Esophagus muscularis mucosa (tissue), 4 donors: ENCODE data around the gene DCTD. TPM values are rescaled to one million over a fixed set of nuclear protein-coding genes. Genes with fewer than 3 reads are reported as not detected.

Experiments
- DNase-seq: peaks from one replicate; pipeline ENCODE4 v3.0.0-alpha.2; 2017; ENCODE audit errors: extremely low spot score
- H3K27ac ChIP-seq, 4 donors: fragments of 200-600 bp; sonication (generic); replicated peaks in 1 of 4; 1 replicate in 3 of 4; 2 replicates in 1 of 4; pipeline ENCODE4 v1.5.1; 2016 to 2019; ENCODE audit warnings: mild to moderate bottlenecking in 1 of 4
- H3K27me3 ChIP-seq, 4 donors: fragments of 200-600 bp; sonication (generic); one replicate each; pipeline versions ENCODE4 v1.5.1 to v1.6.0; 2016 to 2019
- H3K36me3 ChIP-seq, 4 donors: fragments of 200-600 bp; sonication (generic); one replicate each; pipeline ENCODE4 v1.5.1; 2016 to 2019
- H3K4me1 ChIP-seq, 4 donors: fragments of 200-600 bp; sonication (generic); one replicate each; pipeline ENCODE4 v1.5.1; 2016 to 2019
- H3K4me3 ChIP-seq, 4 donors: fragments of 200-600 bp; sonication (generic); 1 replicate in 2 of 4; 2 replicates in 2 of 4; pipeline ENCODE4 v1.5.1; 2016 to 2019; ENCODE audit warnings: mild to moderate bottlenecking in 4 of 4, moderate library complexity in 1 of 4
- H3K9me3 ChIP-seq, 4 donors: fragments of 200-600 bp; sonication (generic); 1 replicate in 3 of 4; 2 replicates in 1 of 4; pipeline ENCODE4 v1.5.1; 2016 to 2019
- CTCF ChIP-seq, 3 experiments: fragments of 200-600 bp in 2 of 3; fragments of 450-650 bp in 1 of 3; sonication (generic) in 2 of 3; IDR thresholded peaks; one replicate each; pipeline ENCODE4 v1.5.1; 2017 to 2019; ENCODE audit warnings: antibody characterized with exemption in 3 of 3, mild to moderate bottlenecking in 2 of 3, moderate library complexity in 1 of 3
- EP300 ChIP-seq: sonication (generic); formaldehyde crosslinking; IDR thresholded peaks from one replicate; pipeline ENCODE4 v1.6.1; 2017; ENCODE audit warnings: antibody characterized with exemption
- POLR2A ChIP-seq: fragments of 450-650 bp; IDR thresholded peaks from one replicate; pipeline ENCODE4 v1.6.1; 2017; ENCODE audit warnings: antibody characterized with exemption, moderate library complexity, mild to moderate bottlenecking, low read depth
- POLR2AphosphoS5 ChIP-seq, 2 donors: sonication (generic); formaldehyde crosslinking; IDR thresholded peaks; one replicate each; pipeline ENCODE4 v1.6.1; 2017; ENCODE audit warnings: antibody characterized with exemption in 2 of 2
- WGBS: methylation state at CpG from one replicate; pipeline ENCODE4 v1.1.5; 2018; 5-methylcytosine and 5-hydroxymethylcytosine counted together
- intact Hi-C: fragments of 100-400 bp; cut with DNase I; formaldehyde crosslinking; loops from one replicate; pipeline ENCODE4 v1.15.1; 2023
- total RNA-seq, 4 donors: library from RNA; depleted of rRNA; stranded (reverse); fragments of >200 nt; gene quantifications; one replicate each; pipeline versions ENCODE4 v1.1.0 to v1.2.1, GENCODE V29; 2016

Gene DCTD
- total RNA-seq, 4 donors from 2014 or later, result 33.6 to 55.3 (median 48.7) TPM

- 97% methylated on average over 9 of the region's 9 CpGs for WGBS
- Histone ChIP-seq H3K27me3 (no peaks in the 10 kb centered on the region), H3K4me3 (no peak overlapping the region), H3K9me3 (peaks cover 0 to 7% (median 2%) of the 10 kb centered on the region in 4 donors), H3K27ac (no peak overlapping the region), H3K4me1 (peaks cover 4 to 15% (median 13%) of the 10 kb centered on the region in 4 donors), H3K36me3 (peaks cover 19 to 66% (median 42%) of the 10 kb centered on the region in 4 donors)
- no peak for DNase-seq
- intact Hi-C loops, result no loop called here
- TF ChIP-seq CTCF (IDR thresholded peaks at IDR 0.05) (no peak), POLR2A (no peak), POLR2AphosphoS5 (IDR thresholded peaks at IDR 0.05) (no peak), EP300 (no peak)
Observed at GRCh38 chr4:182886768-182887167, 30.4 kb downstream of the DCTD start.

GRCh38 chr4:182886205-182886604 is 31.0 kb downstream of the DCTD start:
- Histone ChIP-seq H3K27me3 (no peaks in the 10 kb centered on the region), H3K9me3 (peaks cover 0 to 7% (median 2%) of the 10 kb centered on the region in 4 donors), H3K4me1 (peaks cover 4 to 15% (median 14%) of the 10 kb centered on the region in 4 donors), H3K4me3 (no peak overlapping the region), H3K27ac (no peak overlapping the region), H3K36me3 (peaks cover 15 to 63% (median 39%) of the 10 kb centered on the region in 4 donors)
- DNase-seq, result no peak
- whole genome bisulfite sequencing, result 79% methylated on average over 6 of the region's 6 CpGs
- no peak for TF ChIP-seq POLR2A
- TF ChIP-seq CTCF (IDR thresholded peaks at IDR 0.05), result no peak
- TF ChIP-seq POLR2AphosphoS5 (IDR thresholded peaks at IDR 0.05), result no peak
- TF ChIP-seq EP300, result no peak
- intact Hi-C loops, result no loop called here

- WGBS, result 52% methylated on average over 3 of the region's 3 CpGs
- H3K27me3 ChIP-seq, result no peaks in the 10 kb centered on the region
- DNase-seq, result no peak
- peaks cover 0 to 7% (median 2%) of the 10 kb centered on the region in 4 donors for H3K9me3 ChIP-seq
- no peak overlapping the region for H3K4me3 ChIP-seq
- H3K36me3 ChIP-seq, result peaks cover 10 to 63% (median 34%) of the 10 kb centered on the region in 4 donors
- peaks cover 4 to 19% (median 16%) of the 10 kb centered on the region in 4 donors for H3K4me1 ChIP-seq
- H3K27ac ChIP-seq, result no peak overlapping the region
- intact Hi-C loops, result no loop called here
- no peak for TF ChIP-seq EP300
- TF ChIP-seq POLR2A, result no peak
- no peak for TF ChIP-seq POLR2AphosphoS5 (IDR thresholded peaks at IDR 0.05)
- TF ChIP-seq CTCF (IDR thresholded peaks at IDR 0.05), result no peak
Observed at GRCh38 chr4:182885738-182886077, 31.5 kb downstream of the DCTD start.

- H3K27ac ChIP-seq, result no peak overlapping the region
- DNase-seq, result no peak
- WGBS, result 84% methylated on average over 3 of the region's 3 CpGs
- no peaks in the 10 kb centered on the region for H3K27me3 ChIP-seq
- intact Hi-C loops, result no loop called here
- peaks cover 5 to 58% (median 28%) of the 10 kb centered on the region in 4 donors for H3K36me3 ChIP-seq
- no peak for TF ChIP-seq CTCF (IDR thresholded peaks at IDR 0.05)
- no peak for TF ChIP-seq EP300
- TF ChIP-seq POLR2AphosphoS5 (IDR thresholded peaks at IDR 0.05), result no peak
- no peak for TF ChIP-seq POLR2A
- H3K4me1 ChIP-seq, result peaks cover 4 to 25% (median 19%) of the 10 kb centered on the region in 4 donors
- peaks cover 0 to 7% (median 2%) of the 10 kb centered on the region in 4 donors for H3K9me3 ChIP-seq
- no peak overlapping the region for H3K4me3 ChIP-seq
Observed at GRCh38 chr4:182885022-182885737, 32.0 kb downstream of the DCTD start.
